H1 (cell line): ENCODE data around the gene RHOU. TPM values are rescaled to one million over a fixed set of nuclear protein-coding genes. Genes with fewer than 3 reads are reported as not detected.

ENCODE experiments used
- CTCF ChIA-PET: fragments of 300-600 bp; sonication (Branson Sonifier 250); formaldehyde crosslinking; loops from one replicate; lab custom pipeline; 2021; ENCODE audit not compliant: partially characterized antibody; lab: Charles Lee
- POLR2A ChIA-PET: fragments of 300-600 bp; sonication (Branson Sonifier 250); formaldehyde crosslinking; loops from one replicate; lab custom pipeline; 2021; ENCODE audit warnings: inconsistent platforms; ENCODE audit not compliant: partially characterized antibody; lab: Charles Lee
- DNase-seq, 2 experiments: peaks; one replicate each; pipeline versions ENCODE4 v3.0.0 to v3.0.0-alpha.2; 2010 to 2022; ENCODE audit warnings: low spot score in 2 of 2, low read depth in 1 of 2, mixed read lengths in 1 of 2
- FAIRE-seq: peaks from 2 replicates; lab custom pipeline; 2011; peaks lifted over from hg19 to GRCh38; lab: Jason Lieb, UNC
- H2AFZ ChIP-seq: 2 replicates; pipeline ENCODE4 v1.8.1; 2012; ENCODE audit warnings: low read length, inconsistent platforms
- H2AK5ac ChIP-seq: 2 replicates; pipeline ENCODE4 v1.6.1; 2013; ENCODE audit warnings: low read depth, low read length
- H2BK120ac ChIP-seq: replicated peaks from 2 replicates; pipeline ENCODE3; 2013; ENCODE audit warnings: low read depth, low read length, inconsistent platforms
- H2BK12ac ChIP-seq: 2 replicates; pipeline ENCODE4 v1.6.1; 2013; ENCODE audit warnings: low read depth, low read length
- H2BK15ac ChIP-seq: 2 replicates; pipeline ENCODE4 v1.6.1; 2013; ENCODE audit warnings: low read length
- H2BK20ac ChIP-seq: 2 replicates; pipeline ENCODE4 v1.6.1; 2013; ENCODE audit warnings: low read length
- H2BK5ac ChIP-seq: 2 replicates; pipeline ENCODE4 v1.6.1; 2013; ENCODE audit warnings: low read depth, low read length
- H3K14ac ChIP-seq: 2 replicates; pipeline ENCODE4 v1.6.1; 2013; ENCODE audit warnings: inconsistent platforms; ENCODE audit not compliant: insufficient read length
- H3K18ac ChIP-seq: 2 replicates; pipeline ENCODE4 v1.6.1; 2013; ENCODE audit warnings: low read length; ENCODE audit errors: extremely low read depth
- H3K23ac ChIP-seq: 2 replicates; pipeline ENCODE4 v1.6.1; 2013; ENCODE audit warnings: inconsistent platforms; ENCODE audit not compliant: insufficient read length
- H3K23me2 ChIP-seq: 2 replicates; pipeline ENCODE4 v1.6.1; 2013; ENCODE audit warnings: low read depth, low read length
- H3K27ac ChIP-seq: 2 replicates; pipeline ENCODE4 v1.6.1; 2011; ENCODE audit warnings: low read depth, low read length, inconsistent platforms
- H3K27me3 ChIP-seq, 4 experiments: replicated peaks in 1 of 4; 1 replicate in 1 of 4; 2 replicates in 3 of 4; pipeline versions ENCODE4 v1.6.1 to v1.8.1; 2011 to 2013; ENCODE audit warnings: low read length in 3 of 4, mild to moderate bottlenecking in 3 of 4, inconsistent platforms in 2 of 4, mixed read lengths in 2 of 4, moderate library complexity in 1 of 4; ENCODE audit not compliant: control insufficient read depth in 3 of 4, insufficient read depth in 3 of 4; ENCODE audit errors: extremely low read depth in 1 of 4
- H3K36me3 ChIP-seq, 4 experiments: 2 replicates each; pipeline versions ENCODE4 v1.6.1 to v1.8.1; 2011 to 2013; ENCODE audit warnings: mild to moderate bottlenecking in 4 of 4, low read length in 3 of 4, moderate library complexity in 2 of 4, control low read depth in 1 of 4, inconsistent platforms in 1 of 4; ENCODE audit not compliant: insufficient read depth in 4 of 4, control insufficient read depth in 2 of 4
- H3K4ac ChIP-seq: replicated peaks from 2 replicates; pipeline ENCODE3; 2013; ENCODE audit warnings: low read length, low read depth, mixed read lengths, inconsistent platforms; ENCODE audit not compliant: insufficient read length
- H3K4me1 ChIP-seq, 4 experiments: replicated peaks in 1 of 4; 1 replicate in 1 of 4; 2 replicates in 3 of 4; pipeline versions ENCODE4 v1.6.1 to v1.8.1; 2011 to 2013; ENCODE audit warnings: low read length in 3 of 4, inconsistent platforms in 2 of 4, mixed read lengths in 1 of 4; ENCODE audit not compliant: insufficient read depth in 4 of 4, control insufficient read depth in 3 of 4
- H3K4me2 ChIP-seq, 2 experiments: 2 replicates each; pipeline versions ENCODE4 v1.6.1 to v1.8.1; 2011 to 2013; ENCODE audit warnings: low read depth in 2 of 2, low read length in 2 of 2, control low read depth in 1 of 2, inconsistent platforms in 1 of 2, mild to moderate bottlenecking in 1 of 2; ENCODE audit not compliant: insufficient read depth in 1 of 2
- H3K4me3 ChIP-seq, 4 experiments: fragments of 200-600, 300-600 bp in 1 of 4; sonication (generic), shearing (Covaris generic), sonication (Bioruptor Twin) in 1 of 4; 2 replicates each; pipeline versions ENCODE4 v1.5.1 to v1.8.1; 2011 to 2016; ENCODE audit warnings: low read length in 4 of 4, low read depth in 3 of 4, control low read depth in 2 of 4, inconsistent platforms in 2 of 4, mild to moderate bottlenecking in 2 of 4, mixed read lengths in 1 of 4, moderate library complexity in 1 of 4; ENCODE audit not compliant: insufficient read depth in 2 of 4; ENCODE audit errors: extremely low read depth in 1 of 4
- H3K56ac ChIP-seq: replicated peaks from 2 replicates; pipeline ENCODE3; 2013; ENCODE audit warnings: low read depth, mild to moderate bottlenecking, mixed read lengths, low read length, inconsistent platforms; ENCODE audit not compliant: insufficient read length
- H3K79me1 ChIP-seq: 2 replicates; pipeline ENCODE4 v1.6.1; 2013; ENCODE audit warnings: low read depth, low read length, control low read depth
- H3K79me2 ChIP-seq, 2 experiments: 2 replicates each; pipeline versions ENCODE4 v1.6.1 to v1.8.1; 2012 to 2013; ENCODE audit warnings: low read length in 2 of 2, mild to moderate bottlenecking in 2 of 2, inconsistent platforms in 1 of 2; ENCODE audit not compliant: insufficient read depth in 2 of 2, control insufficient read depth in 1 of 2
- H3K9ac ChIP-seq, 4 experiments: replicated peaks in 1 of 4; 1 replicate in 1 of 4; 2 replicates in 3 of 4; pipeline versions ENCODE4 v1.6.1 to v1.8.1; 2011 to 2013; ENCODE audit warnings: low read depth in 3 of 4, low read length in 3 of 4, control low read depth in 2 of 4, mild to moderate bottlenecking in 2 of 4, moderate library complexity in 2 of 4, inconsistent platforms in 1 of 4; ENCODE audit errors: extremely low read depth in 1 of 4
- H3K9me3 ChIP-seq, 2 experiments: 2 replicates each; pipeline versions ENCODE4 v1.6.1 to v1.8.1; 2012 to 2013; ENCODE audit warnings: mild to moderate bottlenecking in 2 of 2, moderate library complexity in 2 of 2, control low read depth in 1 of 2, inconsistent platforms in 1 of 2, low read depth in 1 of 2, low read length in 1 of 2, mixed read lengths in 1 of 2; ENCODE audit not compliant: insufficient read depth in 2 of 2
- H4K20me1 ChIP-seq, 2 experiments: replicated peaks in 1 of 2; 2 replicates each; pipeline versions ENCODE3 to v1.8.1; 2011 to 2013; ENCODE audit warnings: inconsistent platforms in 2 of 2, low read length in 2 of 2, mild to moderate bottlenecking in 1 of 2; ENCODE audit not compliant: insufficient read depth in 2 of 2, control insufficient read depth in 1 of 2
- H4K5ac ChIP-seq: 2 replicates; pipeline ENCODE4 v1.6.1; 2013; ENCODE audit warnings: low read length, low read depth, mixed read lengths, inconsistent platforms; ENCODE audit not compliant: insufficient read length
- H4K8ac ChIP-seq: 2 replicates; pipeline ENCODE4 v1.8.0; 2013; ENCODE audit warnings: mild to moderate bottlenecking, moderate library complexity, low read length, inconsistent platforms; ENCODE audit not compliant: insufficient read depth; ENCODE audit errors: extremely low read depth
- H4K91ac ChIP-seq: replicated peaks from 2 replicates; pipeline ENCODE3; 2013; ENCODE audit warnings: low read length, mixed read lengths, inconsistent platforms; ENCODE audit not compliant: insufficient read length
- ATF2 ChIP-seq: IDR thresholded peaks from 2 replicates; pipeline ENCODE4 v1.6.1; 2012; ENCODE audit warnings: low read length, inconsistent platforms
- BACH1 ChIP-seq: IDR thresholded peaks from 2 replicates; pipeline ENCODE4 v1.6.1; 2012; ENCODE audit warnings: low read length, improper control_type of control experiment
- CEBPB ChIP-seq: IDR thresholded peaks from 2 replicates; pipeline ENCODE4 v1.6.1; 2012; ENCODE audit warnings: low read depth, low read length
- EGR1 ChIP-seq: IDR thresholded peaks from 2 replicates; pipeline ENCODE4 v1.6.1; 2011; ENCODE audit warnings: low read depth, low read length, borderline replicate concordance
- GTF2F1 ChIP-seq: IDR thresholded peaks from 2 replicates; pipeline ENCODE4 v1.6.1; 2012; ENCODE audit warnings: low read depth, low read length, improper control_type of control experiment, borderline replicate concordance
- POLR2A ChIP-seq, 2 experiments: IDR thresholded peaks; 1 replicate in 1 of 2; 2 replicates in 1 of 2; pipeline ENCODE4 v1.6.1; 2011; ENCODE audit warnings: low read depth in 2 of 2, low read length in 2 of 2, mild to moderate bottlenecking in 2 of 2; ENCODE audit errors: control extremely low read depth in 1 of 2
- POU5F1 ChIP-seq: IDR thresholded peaks from 2 replicates; pipeline ENCODE4 v1.6.1; 2011; ENCODE audit warnings: low read depth, mild to moderate bottlenecking, low read length, moderate library complexity
- RAD21 ChIP-seq, 2 experiments: IDR thresholded peaks in 1 of 2; conservative IDR thresholded peaks in 1 of 2; 2 replicates each; pipeline ENCODE4 v1.6.1; 2011; ENCODE audit warnings: low read depth in 2 of 2, low read length in 2 of 2, improper control_type of control experiment in 1 of 2, inconsistent platforms in 1 of 2, mild to moderate bottlenecking in 1 of 2, moderate library complexity in 1 of 2
- RBBP5 ChIP-seq: IDR thresholded peaks from 2 replicates; pipeline ENCODE4 v1.7.1; 2012; ENCODE audit warnings: low read depth, mild to moderate bottlenecking, inconsistent platforms, low read length, moderate library complexity, borderline replicate concordance
- RFX5 ChIP-seq: IDR thresholded peaks from 2 replicates; pipeline ENCODE4 v1.6.1; 2011; ENCODE audit warnings: low read depth, low read length, improper control_type of control experiment, borderline replicate concordance
- SIRT6 ChIP-seq: IDR thresholded peaks from one replicate; pipeline ENCODE4 v1.7.1; 2012; ENCODE audit warnings: low read length, inconsistent platforms
- SP2 ChIP-seq: IDR thresholded peaks from 2 replicates; pipeline ENCODE4 v1.6.1; 2012; ENCODE audit warnings: mild to moderate bottlenecking, low read length, inconsistent platforms
- SUZ12 ChIP-seq: fragments of 200-600 bp; sonication (generic); IDR thresholded peaks from 2 replicates; pipeline ENCODE4 v1.6.1; 2012; ENCODE audit warnings: mild to moderate bottlenecking, inconsistent platforms, low read length, moderate library complexity, mixed read lengths
- YY1 ChIP-seq: IDR thresholded peaks from 2 replicates; pipeline ENCODE4 v1.6.1; 2011; ENCODE audit warnings: low read depth, mild to moderate bottlenecking, low read length
- WGBS, 2 experiments: shearing (Covaris generic) in 1 of 2; methylation state at CpG; one replicate each; pipeline versions ENCODE4 v1.1.6 to v1.1.7; 2013 to 2015; ENCODE audit warnings: low lambda C conversion rate in 2 of 2, mixed read lengths in 2 of 2, inconsistent platforms in 1 of 2, low coverage in 1 of 2, missing lambda C conversion rate in 1 of 2; ENCODE audit not compliant: insufficient replicate concordance in 2 of 2, insufficient coverage in 1 of 2, insufficient read length in 1 of 2; ENCODE audit errors: extremely low coverage in 1 of 2, missing lambda C conversion rate in 1 of 2; 5-methylcytosine and 5-hydroxymethylcytosine counted together
- polyA plus RNA-seq, 7 experiments: library from polyadenylated mRNA; depleted of rRNA in 3 of 7; stranded (reverse) in 5 of 7; unstranded in 2 of 7; fragments of >200 nt in 5 of 7; fragments of 200-250 nt in 2 of 7; gene quantifications; 1 replicate in 5 of 7; 2 replicates in 1 of 7; 4 replicates in 1 of 7; pipeline versions ENCODE4 v1.2.1 to v1.2.3, GENCODE V29; 2011 to 2013; ENCODE audit warnings: missing spikeins in 2 of 7, mixed read lengths in 2 of 7
- total RNA-seq: library from RNA; stranded (reverse); fragmentation: NEBNext Ultra II Directional; extraction: Animal tissue kit (Norgen Biotek cat#: 25700); gene quantifications from 2 replicates; pipeline ENCODE4 v1.2.1, GENCODE V29; 2021

RHOU gene
- total and polyA plus RNA-seq, 2 of the 8 experiments (the other 6 are each of a cell fraction or from before 2014, with no cell fraction given) = 3.0 to 3.4 TPM

GRCh38 chr1:228744918-228745317, 9.6 kb downstream of the RHOU start:
- H2BK20ac ChIP-seq = no peak overlapping the region
- H2AK5ac ChIP-seq = no peak overlapping the region
- H3K9me3 ChIP-seq = no peaks in the 10 kb centered on the region
- H4K91ac ChIP-seq = no peak overlapping the region
- H2BK5ac ChIP-seq = no peak overlapping the region
- H3K4me3 ChIP-seq = no peak overlapping the region
- no peaks in the 10 kb centered on the region for H3K23me2 ChIP-seq
- no peak overlapping the region; the same call in 1 of the 2 replicates for H4K8ac ChIP-seq
- no peaks in the 10 kb centered on the region; a peak in 1 of 4 replicates for H3K79me2 ChIP-seq
- peaks cover 0 to 4% of the 10 kb centered on the region in 2 experiments for H4K20me1 ChIP-seq
- no peak overlapping the region for H2BK120ac ChIP-seq
- no peaks in the 10 kb centered on the region; the same call in 1 of the 2 replicates for H3K79me1 ChIP-seq
- no peak overlapping the region for H3K27ac ChIP-seq
- 92% methylated on average over 6 of the region's 6 CpGs; no CpG with 5 or more reads in 1 of the 2 experiments for WGBS, 2 experiments
- no peak overlapping the region for H3K14ac ChIP-seq
- H3K23ac ChIP-seq = no peak overlapping the region
- H2AFZ ChIP-seq = no peak overlapping the region
- ChIA-PET CTCF (interaction anchor here (3.5 kb wide), 1 partner anchor 10 kb away, joined by 10 read pairs; the partner anchor contains the start of gene RHOU), POLR2A (no interaction called here)
- no peak overlapping the region for H3K9ac ChIP-seq
- no peak for DNase-seq
- H3K4ac ChIP-seq = no peak overlapping the region
- no peaks in the 10 kb centered on the region for H3K27me3 ChIP-seq
- H3K36me3 ChIP-seq = peaks cover 0 to 17% (median 8%) of the 10 kb centered on the region in 4 experiments; a peak in 4 of 8 replicates
- no peak overlapping the region for H2BK15ac ChIP-seq
- no peaks in the 10 kb centered on the region for H3K4me1 ChIP-seq
- FAIRE-seq = no peak
- H3K56ac ChIP-seq = no peak overlapping the region
- H4K5ac ChIP-seq = no peak overlapping the region
- no peak overlapping the region for H3K4me2 ChIP-seq
- H2BK12ac ChIP-seq = no peak overlapping the region
- no peak overlapping the region for H3K18ac ChIP-seq
- TF ChIP-seq RBBP5 (no peak), POU5F1 (no peak), YY1 (no peak), EGR1 (no peak), SP2 (no peak), ATF2 (no peak), BACH1 (no peak), SIRT6 (no peak), RFX5 (no peak), GTF2F1 (no peak), POLR2A (IDR thresholded peaks at IDR 0.05; ENCODE audit: control extremely low read depth in 1 of 2, low read depth in 2 of 2, low read length in 2 of 2) (no peak), SUZ12 (no peak), CEBPB (no peak), RAD21 (IDR thresholded peaks at IDR 0.05 in 1 of 2, conservative IDR thresholded peaks at IDR 0.05 in 1 of 2; ENCODE audit: low read depth in 2 of 2, low read length in 2 of 2) (no peak)
